GM19395 (cell line): ENCODE data around the gene IL9R.
"Not testable (repeated sequence)": the region's sequence is repeated elsewhere in the genome, so short reads cannot be mapped to it uniquely, and the experiment has no call there.

Source experiments
- ATAC-seq: cut with Tn5 transposase; IDR thresholded peaks from one replicate; pipeline ENCODE4 v1.9.1; 2021; ENCODE audit warnings: mild to moderate bottlenecking, moderate library complexity; ENCODE audit not compliant: unreplicated experiment

Gene IL9R

GRCh38 chrX:155997436-155997835 lies at the start of gene IL9R:
TSS of gene IL9R (plus strand) at chrX:155997696. CDS start at chrX:155997760, 64 bp downstream.
- peak; percentile 82 for ATAC-seq

- ATAC-seq = no peak
These were observed 48.4 kb upstream of the IL9R start for GRCh38 chrX:155949098-155949497.

- ATAC-seq = no peak
These were observed 46.2 kb upstream of the IL9R start for GRCh38 chrX:155951237-155951789.

GRCh38 chrX:155953055-155953454 lies 44.4 kb upstream of the IL9R start:
- no peak for ATAC-seq

GRCh38 chrX:155954793-155955192 lies 42.7 kb upstream of the IL9R start:
- ATAC-seq = no peak

GRCh38 chrX:155956099-155956498 lies 41.4 kb upstream of the IL9R start:
- ATAC-seq = no peak

GRCh38 chrX:155956649-155957048 lies 40.8 kb upstream of the IL9R start:
- no peak for ATAC-seq

GRCh38 chrX:155957843-155958242 lies 39.7 kb upstream of the IL9R start:
- no peak for ATAC-seq

- no peak for ATAC-seq
These were observed 38.4 kb upstream of the IL9R start for GRCh38 chrX:155959018-155959587.

- no peak for ATAC-seq
These were observed 34.6 kb upstream of the IL9R start for GRCh38 chrX:155962906-155963305.

- peak; percentile 57 for ATAC-seq
These were observed 30.6 kb upstream of the IL9R start for GRCh38 chrX:155966876-155967275.

GRCh38 chrX:155967653-155968325 lies 29.7 kb upstream of the IL9R start:
- ATAC-seq = no peak

GRCh38 chrX:155968326-155968661 lies 29.2 kb upstream of the IL9R start:
- no peak for ATAC-seq

- ATAC-seq = no peak
These were observed 28.7 kb upstream of the IL9R start for GRCh38 chrX:155968791-155969190.

- not testable (repeated sequence) for ATAC-seq
These were observed 25.8 kb upstream of the IL9R start for GRCh38 chrX:155971658-155972057.

GRCh38 chrX:155972241-155972640 lies 25.3 kb upstream of the IL9R start:
- not testable (repeated sequence) for ATAC-seq

- no peak for ATAC-seq
These were observed 14.2 kb upstream of the IL9R start for GRCh38 chrX:155983326-155983725.

GRCh38 chrX:155985208-155985607 lies 12.3 kb upstream of the IL9R start:
- ATAC-seq = no peak

GRCh38 chrX:155986995-155987394 lies 10.5 kb upstream of the IL9R start:
- not testable (repeated sequence) for ATAC-seq

- no peak for ATAC-seq
These were observed 8.6 kb upstream of the IL9R start for GRCh38 chrX:155988859-155989258.

GRCh38 chrX:155993421-155993820 lies 4.1 kb upstream of the IL9R start:
- ATAC-seq = no peak

GRCh38 chrX:155995321-155995875 lies 2.1 kb upstream of the IL9R start:
- ATAC-seq = no peak
